Occipital lobe (tissue), 2 donors: Measurements from ENCODE around the gene BRWD1. TPM values are rescaled to one million over a fixed set of nuclear protein-coding genes. Genes with fewer than 3 reads are reported as not detected.

Experiments used
- DNase-seq: peaks from one replicate; lab custom pipeline; 2025; lab: John Stamatoyannopoulos, UW
- total RNA-seq: library from RNA; depleted of rRNA; stranded (reverse); fragments of >200 nt; gene quantifications from one replicate; pipeline ENCODE4 v1.2.3, GENCODE V29; 2014

BRWD1 gene
- total RNA-seq: 377 TPM

DNA sequence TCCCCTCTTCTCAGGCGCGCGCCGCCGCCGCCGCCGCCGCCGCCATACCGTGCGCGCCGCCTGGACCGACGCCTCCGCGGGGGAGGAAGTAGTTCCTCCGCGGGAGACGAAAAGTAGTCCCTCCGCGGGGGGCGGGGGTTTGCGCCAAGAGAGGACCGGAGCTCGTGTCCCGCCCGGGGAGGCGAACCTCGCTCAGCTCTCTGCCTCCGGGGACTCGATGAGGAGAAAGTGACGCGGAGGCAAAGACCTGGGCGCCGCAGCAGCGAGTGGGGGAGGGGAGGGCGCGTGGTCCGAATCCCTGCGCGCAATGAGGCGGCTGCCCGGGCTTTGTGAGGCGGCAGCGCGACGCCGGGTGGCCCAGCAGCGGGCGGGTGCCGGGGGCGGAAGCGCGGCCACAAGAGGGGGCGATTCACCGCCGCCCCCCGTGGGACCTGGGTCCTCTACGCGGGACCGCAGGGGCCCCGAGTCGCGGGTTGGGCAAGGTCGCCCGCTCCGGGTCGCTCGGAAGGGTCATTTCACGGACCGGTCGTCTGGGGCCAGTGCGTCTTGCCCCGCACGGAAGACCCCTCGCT, at the start of gene BRWD1:
Gene BRWD1 (minus strand): TSS at position 62 of the 572 bp plus-strand sequence. CDS start 141 bp downstream, outside the sequence.
- DNase-seq: peak; percentile 71

DNA sequence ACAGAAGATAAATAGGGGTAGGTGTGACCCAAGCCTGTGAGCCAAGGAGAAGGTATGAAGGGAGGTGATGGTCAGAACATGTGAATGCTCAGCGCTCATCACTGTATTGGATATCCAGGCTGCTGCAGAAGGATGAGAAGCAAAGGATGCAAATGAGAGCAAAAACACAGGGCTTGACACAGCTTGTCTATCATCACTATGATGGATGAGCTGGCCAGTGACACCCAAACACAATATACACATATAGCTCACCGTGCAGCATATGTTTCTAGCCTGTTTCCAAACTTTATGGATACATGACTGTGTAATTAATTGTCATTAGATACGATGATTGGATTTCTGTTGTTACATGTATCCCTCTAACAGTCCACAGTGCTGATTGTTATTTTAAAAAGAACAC, 49.3 kb upstream of the BRWD1 start:
- DNase-seq: no peak

DNA sequence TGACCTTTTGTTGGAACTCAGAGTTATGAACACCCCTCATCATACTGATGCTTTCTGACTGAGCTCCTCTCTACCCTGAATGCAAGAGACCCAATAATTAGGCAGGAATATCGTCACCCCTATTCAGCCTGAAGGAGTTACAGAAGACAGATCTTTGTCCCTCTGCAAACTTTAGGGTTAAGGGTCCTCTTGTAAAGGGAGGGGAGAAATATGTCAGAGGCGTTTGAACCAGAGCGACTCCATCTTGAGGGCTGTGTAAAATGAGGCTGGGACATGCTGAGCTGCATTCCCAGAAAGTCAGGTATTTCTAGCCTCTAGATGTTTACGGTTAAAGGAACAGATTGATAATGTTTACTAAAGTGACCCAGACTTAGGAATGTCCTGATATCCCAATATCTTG, 46.0 kb upstream of the BRWD1 start:
- no peak for DNase-seq

DNA sequence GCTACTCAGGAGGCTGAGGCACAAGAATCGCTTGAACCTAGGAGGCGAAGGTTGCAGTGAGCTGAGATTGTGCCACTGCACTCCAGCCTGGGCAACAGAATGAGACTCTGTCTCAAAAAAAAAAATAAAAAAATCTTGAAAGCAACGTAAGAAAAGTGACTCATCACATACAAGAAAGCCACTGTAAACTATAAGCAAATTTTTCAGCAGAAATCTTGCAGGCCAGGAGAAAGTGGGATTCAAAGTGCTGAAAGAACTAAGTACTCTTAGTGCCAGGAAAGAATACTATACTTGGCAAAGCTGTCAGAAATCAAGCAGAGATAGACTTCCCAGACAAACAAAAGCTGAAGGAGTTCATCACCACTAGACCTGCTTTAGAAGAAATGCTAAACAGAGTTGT, 39.9 kb upstream of the BRWD1 start:
- no peak for DNase-seq

DNA sequence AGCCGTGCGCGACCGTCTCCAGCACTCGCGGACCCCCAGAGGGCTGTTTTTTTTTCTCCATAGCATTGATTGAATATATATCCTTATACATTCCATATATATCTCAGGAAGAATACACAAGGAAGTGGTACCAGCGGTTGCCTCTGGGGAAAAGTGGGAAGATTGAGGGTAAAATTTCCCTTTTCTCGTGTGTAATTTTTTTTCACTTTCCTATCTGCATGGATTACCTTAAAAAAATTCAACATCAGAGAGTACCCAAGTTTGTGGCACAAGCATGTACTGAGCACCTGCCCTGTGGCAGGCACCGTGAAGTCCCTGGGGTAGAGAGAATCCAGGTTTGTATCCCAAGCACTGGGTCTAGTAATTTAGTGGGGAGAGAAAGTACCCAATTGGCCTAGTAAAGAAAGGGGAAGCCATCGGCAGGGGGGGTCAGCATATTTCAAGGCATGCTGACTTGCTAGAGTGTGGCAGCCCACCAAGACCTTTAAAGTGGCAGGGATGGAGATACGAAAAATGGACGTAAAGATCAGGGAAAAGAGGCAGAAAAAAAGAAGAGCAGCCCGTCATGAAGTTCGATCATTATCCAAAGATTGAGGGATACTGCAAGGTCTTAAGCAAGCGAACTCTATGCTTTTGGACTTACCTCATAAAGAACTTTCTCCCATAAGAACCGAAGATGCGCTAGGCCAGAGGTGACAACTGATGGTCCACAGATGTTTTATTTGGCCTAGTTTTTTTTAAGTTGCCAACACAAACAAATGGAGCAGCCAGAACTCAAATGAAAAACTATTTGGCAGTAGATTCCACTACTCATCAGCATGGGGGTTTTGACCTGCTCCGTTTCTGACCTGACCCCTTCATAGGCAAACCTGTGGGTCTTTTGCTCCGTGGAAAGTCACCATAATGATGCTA, 36.9 kb upstream of the BRWD1 start:
- DNase-seq: no peak

DNA sequence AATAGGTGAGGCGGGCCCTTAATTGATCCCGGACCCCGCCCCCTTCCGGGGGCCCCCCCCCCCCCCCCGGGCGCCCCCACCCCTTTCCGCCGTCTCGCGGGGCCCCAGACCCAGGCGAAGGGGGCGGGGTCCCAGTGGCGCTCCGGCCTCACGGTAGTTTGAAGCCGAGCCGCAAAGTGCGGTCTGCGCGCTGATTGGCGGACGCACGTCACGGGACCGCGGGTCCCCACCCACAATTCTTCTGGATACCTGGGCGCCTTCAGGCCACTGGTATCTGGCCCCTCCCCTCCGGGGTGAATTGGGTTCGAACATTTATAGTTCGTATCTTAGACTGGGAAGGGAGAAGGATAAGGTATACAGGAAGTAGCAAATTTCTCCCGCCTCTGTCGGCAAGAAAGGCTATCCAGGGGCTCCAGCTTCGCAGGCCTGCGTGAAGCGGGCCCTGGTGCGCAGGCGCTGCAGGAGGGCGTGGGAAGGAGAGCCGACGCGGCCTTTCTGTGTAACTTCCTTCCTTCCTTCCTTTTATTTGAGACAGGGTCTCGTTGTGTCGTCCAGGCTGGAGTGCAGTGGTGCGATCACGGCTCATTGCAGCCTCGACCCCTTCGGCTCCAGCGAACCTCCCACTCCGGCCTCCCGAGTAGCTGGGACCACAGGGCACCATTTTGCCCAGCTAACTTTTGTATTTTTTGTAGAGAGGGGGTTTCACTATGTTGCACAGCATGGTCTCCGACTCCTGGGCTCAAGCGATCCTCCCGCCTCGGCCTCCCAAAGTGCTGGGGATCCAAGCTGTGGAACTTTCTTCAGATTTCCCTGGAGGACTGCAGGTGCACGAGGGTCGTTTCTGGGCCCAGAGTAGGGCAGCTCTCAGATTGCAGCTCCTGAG, 36.0 kb upstream of the BRWD1 start:
- DNase-seq: peak; percentile 94

DNA sequence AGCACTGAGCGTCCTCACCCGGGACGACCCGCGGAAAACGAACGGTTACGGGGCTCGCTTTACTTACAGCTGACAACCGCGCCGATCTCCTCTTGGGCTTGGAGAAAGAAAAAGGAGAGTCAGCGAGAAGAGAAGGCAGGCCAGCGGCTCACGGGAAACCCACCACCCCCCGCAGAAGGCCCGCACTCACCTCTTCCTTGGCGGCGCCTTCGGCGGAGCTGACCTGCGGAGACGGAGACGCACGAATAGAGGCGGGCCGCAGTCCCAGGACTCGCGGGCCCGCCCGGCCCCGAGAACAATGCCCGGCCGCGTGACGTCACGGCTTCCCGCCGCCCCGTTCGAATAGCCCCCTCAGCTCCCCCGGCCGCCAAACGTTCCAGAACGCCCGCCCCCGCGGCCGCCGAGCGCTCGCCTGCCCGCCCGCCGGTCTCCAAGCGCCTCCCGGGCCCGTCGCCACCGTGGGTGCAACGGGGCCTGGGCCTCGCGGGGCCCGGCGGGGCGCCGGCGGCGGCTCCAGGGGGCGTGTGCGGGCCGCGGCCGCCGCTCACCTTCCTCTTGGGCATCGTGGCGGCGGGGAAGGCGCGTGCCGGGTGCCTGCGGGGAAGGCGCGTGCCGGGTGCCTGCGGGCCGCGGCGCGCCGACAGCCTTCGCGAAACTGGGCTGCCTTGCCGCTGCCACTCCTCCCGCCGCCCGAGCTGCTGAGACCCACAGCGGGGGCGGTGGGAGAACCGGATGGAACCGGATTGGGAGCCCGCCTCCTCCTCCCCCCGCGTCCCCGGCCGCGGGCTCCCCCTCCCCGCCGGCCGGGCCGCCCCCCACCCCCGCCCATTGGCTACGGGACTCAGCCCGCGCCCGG, 35.2 kb upstream of the BRWD1 start, which contains the start of gene HMGN1:
Gene HMGN1 (minus strand): TSS at position 734 of the 856 bp plus-strand sequence. CDS start 171 bp downstream, at position 563.
- DNase-seq: peak; percentile 92

DNA sequence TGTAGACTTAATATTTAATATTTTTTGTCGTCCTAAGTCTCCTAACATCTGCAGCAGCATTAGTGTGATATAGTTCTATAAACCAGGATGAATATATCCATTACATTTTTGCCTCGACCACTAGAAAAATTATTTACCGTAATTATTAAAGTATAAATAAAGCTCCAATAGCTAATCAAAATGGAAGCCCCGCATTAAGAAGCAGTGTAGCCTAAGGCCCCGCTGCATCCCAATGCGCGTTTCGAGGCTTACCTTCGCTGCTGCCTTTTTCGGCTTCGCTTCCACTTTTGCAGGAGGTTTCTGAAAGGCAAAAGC, 34.6 kb upstream of the BRWD1 start:
- no peak for DNase-seq

DNA sequence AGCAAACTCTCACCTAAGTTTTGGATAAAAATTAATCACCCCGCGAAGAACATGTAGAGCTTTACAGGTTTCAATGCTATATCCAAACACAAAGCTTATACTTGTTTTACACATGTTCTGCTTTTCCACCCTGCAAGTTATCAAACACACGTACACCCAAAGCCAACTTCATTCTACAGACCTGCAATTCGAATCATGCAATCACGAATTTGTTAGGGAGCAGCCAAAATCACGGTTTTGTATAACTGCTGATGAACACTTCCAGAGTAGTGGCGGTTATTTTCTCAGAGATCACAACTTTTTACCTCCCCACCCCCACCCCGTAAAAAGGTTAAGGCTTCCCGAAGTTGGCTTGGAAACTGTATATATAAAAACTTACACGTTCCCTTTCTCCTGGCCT, 34.1 kb upstream of the BRWD1 start:
- no peak for DNase-seq

DNA sequence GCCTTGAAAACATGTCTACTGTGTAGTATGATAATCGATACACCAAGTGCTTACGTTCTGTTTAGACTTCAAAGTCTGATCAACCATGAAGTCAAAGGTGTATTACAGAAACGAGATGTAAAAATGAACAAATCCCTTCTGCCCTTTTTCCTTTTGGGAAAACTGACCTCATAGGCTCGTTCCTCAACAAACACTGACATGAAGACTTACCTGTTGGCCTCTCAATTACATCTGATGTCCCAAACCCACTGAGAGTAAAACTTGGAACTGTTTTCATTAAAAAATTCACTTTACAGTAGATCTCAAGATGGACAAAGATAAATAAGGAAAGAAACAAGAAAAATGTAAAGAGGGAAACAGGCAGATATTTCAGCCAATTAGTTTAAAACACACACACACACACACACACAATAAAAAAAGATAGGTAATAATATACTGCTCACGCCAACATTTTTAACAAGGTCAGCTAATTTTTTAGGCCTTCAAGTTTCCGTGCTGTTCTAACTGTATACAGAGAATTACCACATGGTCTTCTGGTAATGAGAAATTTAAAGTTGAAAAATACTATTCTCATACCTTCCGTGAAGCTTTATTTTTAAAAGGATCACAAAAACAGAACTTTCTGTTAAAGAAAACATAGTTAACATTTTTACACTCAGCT, 33.4 kb upstream of the BRWD1 start:
- no peak for DNase-seq

DNA sequence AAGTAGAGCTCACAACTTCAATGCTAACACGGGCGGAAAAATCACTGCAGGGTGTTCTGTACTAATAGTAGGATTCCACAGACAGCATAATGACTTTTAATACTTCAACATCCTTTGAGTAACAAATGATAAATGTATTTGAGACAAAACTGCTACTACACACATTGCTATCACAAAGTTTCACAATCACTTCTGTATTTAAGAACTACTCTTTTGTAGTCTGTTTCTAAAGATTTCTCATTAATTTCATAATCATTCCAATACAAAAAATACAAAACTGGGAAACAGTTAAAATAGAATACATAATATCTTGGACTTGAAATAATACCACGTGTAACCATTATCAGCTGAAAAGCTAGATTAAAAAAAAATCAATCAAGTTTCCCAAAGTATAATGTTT, 32.8 kb upstream of the BRWD1 start:
- no peak for DNase-seq

DNA sequence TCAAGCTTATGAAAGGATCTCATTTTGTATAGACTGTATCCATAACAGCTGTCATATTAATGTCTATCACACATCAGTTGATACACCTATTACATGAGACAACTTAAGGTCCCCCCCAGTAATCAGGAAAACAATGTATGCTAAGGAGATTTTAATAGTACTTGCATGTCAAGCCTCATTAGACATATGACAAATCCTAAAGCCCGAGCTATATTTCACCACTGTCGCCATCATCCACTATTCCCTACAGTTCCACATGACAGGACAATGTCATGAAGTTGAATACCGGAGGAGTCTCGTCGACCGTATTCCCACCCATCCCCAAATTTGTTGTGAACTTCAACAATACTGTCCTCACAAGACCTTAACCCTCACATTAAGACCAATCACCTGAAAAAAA, 32.0 kb upstream of the BRWD1 start:
- DNase-seq: no peak

DNA sequence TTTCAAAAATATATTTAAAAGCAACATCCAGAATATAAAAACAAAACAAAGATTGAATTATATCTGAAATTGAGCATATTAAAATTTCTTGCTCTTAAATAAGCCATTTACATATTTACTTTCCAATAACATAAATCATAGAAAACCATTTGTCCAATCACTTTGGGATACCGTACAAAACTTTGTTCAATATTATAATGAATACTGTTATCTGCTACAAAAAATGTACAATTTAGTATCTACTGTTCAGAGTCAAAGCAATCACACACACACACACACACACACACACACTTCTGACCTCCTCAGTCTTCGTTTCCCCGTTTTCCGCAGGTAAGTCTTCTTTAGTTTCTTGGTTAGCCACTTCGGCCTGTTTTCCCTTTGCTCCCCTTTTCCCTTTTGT, 31.4 kb upstream of the BRWD1 start:
- DNase-seq: no peak

DNA sequence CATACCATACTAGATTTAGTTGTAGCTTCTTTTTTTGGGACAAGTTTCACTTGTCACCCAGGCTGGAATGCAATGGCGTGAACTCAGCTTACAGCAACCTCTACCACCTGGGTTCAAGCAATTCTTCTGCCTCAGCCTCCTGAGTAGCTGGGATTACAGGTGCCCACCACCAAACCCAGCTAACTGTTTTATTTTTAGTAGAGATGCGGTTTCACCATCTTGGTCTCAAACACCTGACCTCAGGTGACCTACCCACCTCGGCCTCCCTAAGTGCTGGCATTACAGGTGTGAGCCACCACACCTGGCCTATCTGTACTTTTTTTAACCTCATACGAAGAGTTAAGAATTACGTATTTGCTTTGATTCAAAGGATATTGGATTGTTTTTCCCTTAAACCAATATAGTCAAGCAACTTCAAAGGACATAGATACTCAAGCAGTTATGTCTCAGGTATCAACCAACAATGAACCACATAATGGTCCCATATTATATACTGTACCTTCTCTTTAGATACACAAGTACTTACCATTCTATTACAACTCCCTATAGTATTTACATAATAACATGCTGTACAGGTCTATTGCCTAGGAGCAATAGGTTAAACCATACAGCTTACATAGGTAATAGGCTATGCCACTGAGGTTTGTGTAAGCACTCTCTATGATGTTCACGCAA, 28.0 kb upstream of the BRWD1 start:
- DNase-seq: no peak

DNA sequence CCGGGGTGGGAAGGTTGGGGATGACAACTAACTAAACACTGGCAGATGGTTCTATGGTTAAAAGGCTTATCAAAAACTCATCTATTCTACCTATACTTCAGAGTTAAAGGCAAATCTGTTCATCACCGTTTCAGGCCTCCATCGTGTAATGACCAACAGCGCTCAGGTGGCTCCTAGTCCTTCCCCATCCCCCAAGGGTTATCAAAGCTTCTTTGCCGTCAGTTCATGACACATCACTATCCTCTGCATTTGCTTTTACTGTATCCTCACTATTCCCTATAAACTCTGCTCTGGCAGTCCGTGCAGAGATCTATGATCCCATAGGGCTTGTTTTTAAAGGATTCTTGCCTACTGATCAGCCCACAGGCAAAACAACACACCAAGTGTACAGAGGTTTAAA, 27.3 kb upstream of the BRWD1 start:
- DNase-seq: no peak

DNA sequence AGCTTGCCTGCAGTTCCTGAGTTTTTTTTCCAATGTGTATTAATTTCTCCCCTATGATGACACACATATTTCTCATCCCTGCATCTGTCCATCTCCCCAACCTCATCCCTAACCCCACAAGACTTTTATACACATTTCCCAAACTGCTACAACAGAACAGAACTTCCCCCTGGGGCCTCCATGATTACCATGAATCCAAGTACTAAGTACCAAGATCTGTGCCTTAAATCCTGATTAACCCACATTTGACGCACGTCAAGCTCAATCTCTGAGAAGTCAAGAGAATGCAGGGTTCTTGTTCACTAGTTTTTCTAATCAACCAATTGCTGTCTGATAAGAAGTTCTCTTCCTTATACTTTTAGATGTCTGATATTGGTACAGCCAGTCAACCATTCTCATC, 25.8 kb upstream of the BRWD1 start:
- no peak for DNase-seq

DNA sequence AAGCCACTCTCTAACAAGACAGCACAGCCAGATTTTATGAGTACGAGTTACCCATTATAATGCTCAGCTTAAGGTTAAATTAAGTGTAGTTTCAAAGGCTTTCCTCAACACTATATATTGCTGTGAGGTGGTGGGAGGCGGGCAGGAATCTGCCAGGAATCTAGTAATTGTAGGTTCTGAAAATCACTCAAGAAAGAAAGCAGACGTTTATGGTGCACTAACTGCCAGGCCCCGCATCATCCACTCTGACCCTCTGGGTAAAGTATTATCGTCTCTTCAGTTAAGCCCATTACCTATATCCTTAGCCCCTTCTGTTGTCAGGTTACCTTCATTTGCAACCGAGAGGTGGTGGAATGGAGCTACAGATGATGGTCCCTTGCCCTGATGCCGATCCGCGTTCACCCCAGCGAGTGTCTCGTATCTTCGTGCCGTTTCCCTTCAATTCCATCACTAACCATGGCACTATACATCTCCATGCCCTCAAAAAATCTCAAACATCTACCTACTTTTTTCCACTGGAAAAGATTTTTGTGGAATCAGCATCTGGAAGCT, 23.1 kb upstream of the BRWD1 start:
- DNase-seq: no peak

DNA sequence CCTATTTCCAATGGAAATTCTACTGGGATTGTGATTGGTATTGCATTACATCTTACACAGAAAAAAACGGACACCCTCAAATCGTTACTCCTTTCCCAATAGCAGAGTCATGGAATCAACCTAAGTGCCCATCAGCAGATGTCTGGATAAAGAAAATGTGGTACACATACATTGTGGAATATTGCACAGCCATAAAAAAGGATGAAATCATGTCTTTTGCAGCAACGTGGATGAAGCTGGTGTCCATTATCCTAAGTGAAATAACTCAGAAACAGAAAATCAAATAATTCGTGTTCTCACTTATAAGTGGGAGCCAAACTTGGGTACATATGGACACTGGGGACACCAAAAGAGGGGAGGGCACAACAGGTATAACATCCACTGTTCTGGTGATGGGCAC, 21.2 kb upstream of the BRWD1 start:
- no peak for DNase-seq

DNA sequence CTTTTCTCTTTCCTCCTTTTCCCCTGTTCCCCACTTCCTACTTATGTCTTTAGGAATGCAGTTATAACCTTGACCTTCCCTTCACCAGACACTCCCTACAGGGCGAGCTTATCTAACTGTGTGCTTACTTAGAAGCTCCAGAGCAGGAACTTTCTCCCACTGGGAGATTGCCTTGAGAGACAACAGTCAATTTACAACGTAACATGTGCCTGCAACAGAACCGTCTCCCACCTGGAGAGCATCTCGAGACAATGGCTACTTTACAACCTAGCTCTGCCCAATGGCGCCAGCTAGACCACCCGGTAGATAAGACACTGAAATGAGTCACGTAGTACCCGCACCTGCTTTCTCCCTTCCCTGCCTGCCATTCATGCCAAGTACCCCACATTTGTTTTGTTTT, 18.7 kb upstream of the BRWD1 start:
- DNase-seq: no peak

DNA sequence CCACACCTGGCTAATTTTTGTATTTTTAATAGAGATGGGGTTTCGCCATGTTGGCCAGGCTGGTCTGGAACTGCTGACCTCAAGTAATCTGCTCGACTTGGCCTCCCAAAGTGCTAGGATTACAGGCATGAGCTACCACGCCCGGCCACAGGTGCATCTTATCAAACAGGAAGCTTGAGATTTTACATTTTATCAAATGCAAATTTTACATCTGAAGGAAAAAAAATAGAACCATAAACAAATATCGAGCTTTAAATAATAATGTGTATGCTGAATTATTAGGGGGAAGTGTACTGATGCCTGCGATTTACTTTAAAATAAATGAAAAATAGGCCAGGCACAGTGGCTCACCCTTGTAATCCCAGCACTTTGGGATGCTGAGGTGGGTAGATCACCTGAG, 16.6 kb upstream of the BRWD1 start:
- DNase-seq: no peak
